GM19023 (cell line): Measurements from ENCODE around the gene RPS4Y2.

Experiments used
- ATAC-seq: cut with Tn5 transposase; IDR thresholded peaks from one replicate; pipeline ENCODE4 v1.9.1; 2021; ENCODE audit warnings: mild to moderate bottlenecking, moderate library complexity; ENCODE audit not compliant: unreplicated experiment

Gene RPS4Y2

GRCh38 chrY:20817067-20817466, 61.2 kb downstream of the RPS4Y2 start:
- ATAC-seq = no peak
